Measurements from ENCODE around the gene MSI2.

Gene MSI2

DNA sequence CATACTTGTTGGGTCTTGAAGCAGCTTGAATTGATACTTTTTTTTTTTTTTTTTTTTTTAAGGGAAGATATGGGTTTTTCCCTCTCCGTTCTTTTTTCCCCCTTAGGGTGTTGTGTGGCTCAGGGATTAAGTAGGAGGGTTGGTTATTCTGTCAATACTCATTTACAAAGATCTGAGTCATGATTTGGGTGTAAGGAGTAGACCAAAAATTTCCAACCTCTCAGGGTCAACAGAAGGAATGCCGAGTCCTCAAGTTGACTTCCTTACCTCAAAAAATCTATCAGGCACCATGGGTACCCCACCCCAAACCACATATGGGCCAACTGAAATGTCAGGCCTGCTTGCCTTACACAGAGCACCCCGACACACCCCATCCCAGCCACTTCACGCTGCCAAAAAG lies 258.3 kb downstream of the MSI2 start:
- H4K20me1 ChIP-seq (ENCODE audit: insufficient read depth, low read length), result no peaks in the 10 kb centered on the region
- H3F3A ChIP-seq (ENCODE audit: insufficient read depth, low read length), result no peaks in the 10 kb centered on the region; the same call in 1 of the 2 replicates
- H3K9me3 ChIP-seq (ENCODE audit: low read length), result no peaks in the 10 kb centered on the region
- no peaks in the 10 kb centered on the region for H3K27me3 ChIP-seq (ENCODE audit: insufficient read depth, low read length)
- H3K27ac ChIP-seq (ENCODE audit: low read depth, low read length, poor library complexity, severe bottlenecking), result peak overlapping the region; percentile 100
- peaks cover 98% of the 10 kb centered on the region for H3K4me1 ChIP-seq (ENCODE audit: insufficient read depth, low read length, severe bottlenecking)
- no peak for TF ChIP-seq EZH2 (IDR thresholded peaks at IDR 0.05; ENCODE audit: borderline replicate concordance, low read length)
- TF ChIP-seq, protein P1, sequence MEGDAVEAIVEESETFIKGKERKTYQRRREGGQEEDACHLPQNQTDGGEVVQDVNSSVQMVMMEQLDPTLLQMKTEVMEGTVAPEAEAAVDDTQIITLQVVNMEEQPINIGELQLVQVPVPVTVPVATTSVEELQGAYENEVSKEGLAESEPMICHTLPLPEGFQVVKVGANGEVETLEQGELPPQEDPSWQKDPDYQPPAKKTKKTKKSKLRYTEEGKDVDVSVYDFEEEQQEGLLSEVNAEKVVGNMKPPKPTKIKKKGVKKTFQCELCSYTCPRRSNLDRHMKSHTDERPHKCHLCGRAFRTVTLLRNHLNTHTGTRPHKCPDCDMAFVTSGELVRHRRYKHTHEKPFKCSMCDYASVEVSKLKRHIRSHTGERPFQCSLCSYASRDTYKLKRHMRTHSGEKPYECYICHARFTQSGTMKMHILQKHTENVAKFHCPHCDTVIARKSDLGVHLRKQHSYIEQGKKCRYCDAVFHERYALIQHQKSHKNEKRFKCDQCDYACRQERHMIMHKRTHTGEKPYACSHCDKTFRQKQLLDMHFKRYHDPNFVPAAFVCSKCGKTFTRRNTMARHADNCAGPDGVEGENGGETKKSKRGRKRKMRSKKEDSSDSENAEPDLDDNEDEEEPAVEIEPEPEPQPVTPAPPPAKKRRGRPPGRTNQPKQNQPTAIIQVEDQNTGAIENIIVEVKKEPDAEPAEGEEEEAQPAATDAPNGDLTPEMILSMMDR (IDR thresholded peaks at IDR 0.05; ENCODE audit: low read length), result no peak
- no peaks in the 10 kb centered on the region for H3K9me2 ChIP-seq (ENCODE audit: low read depth, low read length)
- H3K9ac ChIP-seq (ENCODE audit: low read length), result no peak overlapping the region; the same call in 1 of the 2 replicates
- peaks cover 34% of the 10 kb centered on the region for H3K36me3 ChIP-seq (ENCODE audit: insufficient read depth, low read length)
- no peak overlapping the region for H2AFZ ChIP-seq (ENCODE audit: low read length)
- peaks cover 21% of the 10 kb centered on the region for H3K79me2 ChIP-seq (ENCODE audit: insufficient read depth, low read length)
- H3K4me3 ChIP-seq (ENCODE audit: low read depth, low read length, poor library complexity, severe bottlenecking), result no peak overlapping the region
- no peak overlapping the region; the same call in 1 of the 2 replicates for H3K4me2 ChIP-seq (ENCODE audit: low read length)

DNA sequence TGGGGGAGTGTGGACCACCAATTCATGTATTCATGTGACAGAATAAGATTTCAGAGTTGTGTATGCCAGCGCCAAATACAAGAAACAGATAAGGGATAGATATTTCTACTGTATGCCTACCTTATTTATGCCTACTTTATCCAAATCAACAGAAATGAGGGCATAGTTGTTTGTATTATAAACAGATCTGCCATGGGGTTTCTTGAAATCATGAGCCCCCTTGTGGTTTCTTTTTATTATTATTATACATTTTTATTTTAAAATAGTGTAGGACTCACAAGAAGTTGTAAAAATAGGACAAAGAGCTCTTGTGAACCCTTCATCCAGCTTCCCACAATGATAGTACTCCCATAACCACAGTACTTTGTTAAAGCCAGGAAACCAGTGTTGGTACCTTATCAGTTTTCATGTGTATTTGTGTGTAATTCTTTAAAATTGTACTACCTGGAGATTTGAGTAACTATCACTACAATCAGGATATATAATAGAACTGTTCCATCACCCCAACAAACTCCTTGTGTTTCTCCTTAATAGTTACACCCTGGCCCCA lies 259.4 kb downstream of the MSI2 start:
- TF ChIP-seq, protein P1 (IDR thresholded peaks at IDR 0.05; ENCODE audit: low read length), result no peak
- no peak for TF ChIP-seq EZH2 (IDR thresholded peaks at IDR 0.05; ENCODE audit: borderline replicate concordance, low read length)
- Histone ChIP-seq H3K4me2 (ENCODE audit: low read length) (no peak overlapping the region), H3K9ac (ENCODE audit: low read length) (no peak overlapping the region; the same call in 1 of the 2 replicates), H3K4me1 (ENCODE audit: insufficient read depth, low read length, severe bottlenecking) (peaks cover 98% of the 10 kb centered on the region), H3K9me3 (ENCODE audit: low read length) (no peaks in the 10 kb centered on the region), H3K27ac (ENCODE audit: low read depth, low read length, poor library complexity, severe bottlenecking) (peak overlapping the region; percentile 100), H3K27me3 (ENCODE audit: insufficient read depth, low read length) (no peaks in the 10 kb centered on the region), H3K36me3 (ENCODE audit: insufficient read depth, low read length) (peaks cover 26% of the 10 kb centered on the region), H3K4me3 (ENCODE audit: low read depth, low read length, poor library complexity, severe bottlenecking) (no peak overlapping the region), H2AFZ (ENCODE audit: low read length) (no peak overlapping the region), H3K9me2 (ENCODE audit: low read depth, low read length) (no peaks in the 10 kb centered on the region), H3K79me2 (ENCODE audit: insufficient read depth, low read length) (peaks cover 15% of the 10 kb centered on the region), H4K20me1 (ENCODE audit: insufficient read depth, low read length) (no peaks in the 10 kb centered on the region), H3F3A (ENCODE audit: insufficient read depth, low read length) (no peaks in the 10 kb centered on the region; the same call in 1 of the 2 replicates)

DNA sequence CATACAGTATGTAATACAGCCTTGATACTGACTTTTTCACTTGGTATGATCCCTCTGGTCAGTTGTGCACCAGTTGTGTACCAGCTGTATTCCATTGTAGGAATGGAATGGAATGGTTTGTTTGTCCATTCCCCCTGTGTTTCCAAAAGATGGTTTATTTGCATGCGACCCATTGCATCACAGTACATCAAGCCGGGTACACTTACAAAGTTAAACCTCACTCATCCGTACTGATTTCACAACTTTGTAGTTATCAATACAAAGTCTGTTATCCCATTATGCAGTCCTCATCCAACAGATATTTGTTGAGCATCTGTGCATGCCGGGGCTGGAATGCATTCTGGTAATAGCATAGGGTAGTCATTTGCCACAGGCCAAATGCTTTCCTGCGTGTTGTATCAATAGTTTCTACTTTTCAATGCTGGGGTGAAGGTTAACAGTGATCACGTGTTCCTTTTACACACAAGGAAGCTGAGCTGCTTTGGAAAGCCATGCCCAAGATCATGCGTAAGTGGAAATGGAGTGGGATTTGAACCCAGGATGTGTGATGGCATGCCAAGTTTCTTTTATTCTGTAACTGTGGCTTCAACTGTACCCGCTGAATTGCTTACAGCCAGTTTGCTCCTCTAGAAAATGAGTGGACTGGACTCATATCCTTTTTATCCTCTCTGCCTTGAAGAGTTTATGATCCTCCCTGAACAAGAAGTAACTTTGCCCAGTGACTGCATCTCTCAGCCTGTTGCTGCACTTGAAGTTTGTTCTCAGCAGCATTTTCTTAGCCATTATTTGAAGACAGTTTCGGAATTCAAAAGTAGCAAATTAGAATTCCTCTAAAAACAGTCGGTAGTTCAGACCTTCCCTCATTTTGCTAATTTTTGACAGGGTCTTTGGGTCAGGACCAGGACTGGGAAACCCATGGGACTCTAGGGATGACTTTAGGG lies 260.2 kb downstream of the MSI2 start:
- TF ChIP-seq, protein P1 (IDR thresholded peaks at IDR 0.05; ENCODE audit: low read length), result no peak
- no peak for TF ChIP-seq EZH2 (IDR thresholded peaks at IDR 0.05; ENCODE audit: borderline replicate concordance, low read length)
- Histone ChIP-seq H3K79me2 (ENCODE audit: insufficient read depth, low read length) (peaks cover 15% of the 10 kb centered on the region), H4K20me1 (ENCODE audit: insufficient read depth, low read length) (no peaks in the 10 kb centered on the region), H3K9me2 (ENCODE audit: low read depth, low read length) (no peaks in the 10 kb centered on the region), H3K27me3 (ENCODE audit: insufficient read depth, low read length) (no peaks in the 10 kb centered on the region), H3K9me3 (ENCODE audit: low read length) (no peaks in the 10 kb centered on the region), H3K4me3 (ENCODE audit: low read depth, low read length, poor library complexity, severe bottlenecking) (no peak overlapping the region), H3K27ac (ENCODE audit: low read depth, low read length, poor library complexity, severe bottlenecking) (peak overlapping the region; percentile 100), H3F3A (ENCODE audit: insufficient read depth, low read length) (no peaks in the 10 kb centered on the region; the same call in 1 of the 2 replicates), H3K4me2 (ENCODE audit: low read length) (peak overlapping the region; percentile 2; the same call in 1 of the 2 replicates), H3K9ac (ENCODE audit: low read length) (peak overlapping the region; percentile 48; the same call in 1 of the 2 replicates), H3K36me3 (ENCODE audit: insufficient read depth, low read length) (peaks cover 19% of the 10 kb centered on the region; the same call in 1 of the 2 replicates), H3K4me1 (ENCODE audit: insufficient read depth, low read length, severe bottlenecking) (peaks cover 98% of the 10 kb centered on the region), H2AFZ (ENCODE audit: low read length) (no peak overlapping the region)
